LNCaP clone FGC (cell line): ENCODE results near the gene SKI.

ENCODE experiments used
- DNase-seq: peaks from one replicate; pipeline ENCODE4 v3.0.0-alpha.2; 2011; ENCODE audit warnings: low read depth
- H3K4me3 ChIP-seq: 2 replicates; pipeline ENCODE4 v1.5.1; 2011; ENCODE audit warnings: mild to moderate bottlenecking, low read depth, low read length, control low read depth
- CTCF ChIP-seq: IDR thresholded peaks from 2 replicates; pipeline ENCODE4 v1.5.1; 2012; ENCODE audit warnings: mild to moderate bottlenecking; ENCODE audit not compliant: control insufficient read depth, insufficient read depth; ENCODE audit errors: extremely low read depth

The SKI gene

GRCh38 chr1:2210084-2210653, 17.9 kb upstream of the SKI start:
- no peak for DNase-seq
- TF ChIP-seq CTCF, result no peak
- no peak overlapping the region for H3K4me3 ChIP-seq

- H3K4me3 ChIP-seq, result no peak overlapping the region
- no peak for TF ChIP-seq CTCF
- DNase-seq, result no peak
These were observed 17.3 kb upstream of the SKI start for GRCh38 chr1:2210786-2211185.

- TF ChIP-seq CTCF, result no peak
- no peak for DNase-seq
- H3K4me3 ChIP-seq, result no peak overlapping the region
These were observed 15.9 kb upstream of the SKI start for GRCh38 chr1:2212274-2212531.

GRCh38 chr1:2212532-2213491, 15.3 kb upstream of the SKI start:
- DNase-seq, result no peak
- H3K4me3 ChIP-seq, result no peak overlapping the region
- TF ChIP-seq CTCF, result no peak

GRCh38 chr1:2213576-2214505, 14.3 kb upstream of the SKI start:
- no peak overlapping the region for H3K4me3 ChIP-seq

More at GRCh38 chr1:2213576-2214505, 14.3 kb upstream of the SKI start:
- no peak for TF ChIP-seq CTCF
- DNase-seq, result no peak
